ENCODE data around the gene UBE2J2.
A peak's percentile ranks its signal among the peaks of the same experiment; 100 is the strongest.

UBE2J2 gene

GRCh38 chr1:1273512-1274298, at the start of gene UBE2J2:
Gene UBE2J2 (minus strand): TSS chr1:1273854. CDS start chr1:1267992, 5,862 bp downstream.
- Histone ChIP-seq H3K36me3 (ENCODE audit: control insufficient read depth, low read length) (peaks cover 33% of the 10 kb centered on the region), H3K27ac (ENCODE audit: low read depth, low read length) (peak within 1 kb of the TSS; percentile 28; the same call in 1 of the 2 replicates), H3K4me1 (ENCODE audit: control insufficient read depth, low read length) (peaks cover 30% of the 10 kb centered on the region), H3K27me3 (ENCODE audit: control insufficient read depth, low read length) (no peaks in the 10 kb centered on the region), H3K9me2 (replicated peaks; ENCODE audit: control insufficient read depth, low read length) (no peaks in the 10 kb centered on the region), H3K4me3 (ENCODE audit: low read length) (peak within 1 kb of the TSS; percentile 98), H3K79me2 (ENCODE audit: control insufficient read depth, low read length) (peaks cover 55% of the 10 kb centered on the region), H4K20me1 (ENCODE audit: control insufficient read depth, insufficient read depth, low read depth, low read length) (peaks cover 25% of the 10 kb centered on the region), H3F3A (ENCODE audit: control insufficient read depth, insufficient read depth) (no peaks in the 10 kb centered on the region), H3K9me3 (ENCODE audit: control insufficient read depth, insufficient read depth, low read length) (no peaks in the 10 kb centered on the region), H3K4me2 (ENCODE audit: low read length) (peak within 1 kb of the TSS; percentile 97)
- TF ChIP-seq EZH2phosphoT487 (IDR thresholded peaks at IDR 0.05; ENCODE audit: borderline replicate concordance, low read length) (no peak), CTCF (IDR thresholded peaks at IDR 0.05; ENCODE audit: low read depth, low read length, poor library complexity, severe bottlenecking) (no peak)

GRCh38 chr1:1322952-1323351, 49.3 kb upstream of the UBE2J2 start:
- Histone ChIP-seq H3K79me2 (ENCODE audit: control insufficient read depth, low read length) (peaks cover 67% of the 10 kb centered on the region), H3K9me3 (ENCODE audit: control insufficient read depth, insufficient read depth, low read length) (no peaks in the 10 kb centered on the region), H3K27ac (ENCODE audit: low read depth, low read length) (no peak overlapping the region), H3F3A (ENCODE audit: control insufficient read depth, insufficient read depth) (peaks cover 6% of the 10 kb centered on the region; the same call in 1 of the 2 replicates), H3K4me3 (ENCODE audit: low read length) (peak overlapping the region; percentile 62), H3K36me3 (ENCODE audit: control insufficient read depth, low read length) (peaks cover 48% of the 10 kb centered on the region), H3K4me2 (ENCODE audit: low read length) (peak overlapping the region; percentile 70), H4K20me1 (ENCODE audit: control insufficient read depth, insufficient read depth, low read depth, low read length) (peaks cover 18% of the 10 kb centered on the region), H3K4me1 (ENCODE audit: control insufficient read depth, low read length) (peaks cover 26% of the 10 kb centered on the region), H3K27me3 (ENCODE audit: control insufficient read depth, low read length) (no peaks in the 10 kb centered on the region), H3K9me2 (replicated peaks; ENCODE audit: control insufficient read depth, low read length) (no peaks in the 10 kb centered on the region)
- TF ChIP-seq EZH2phosphoT487 (IDR thresholded peaks at IDR 0.05; ENCODE audit: borderline replicate concordance, low read length): no peak
- no peak for TF ChIP-seq CTCF (IDR thresholded peaks at IDR 0.05; ENCODE audit: low read depth, low read length, poor library complexity, severe bottlenecking)

DNA sequence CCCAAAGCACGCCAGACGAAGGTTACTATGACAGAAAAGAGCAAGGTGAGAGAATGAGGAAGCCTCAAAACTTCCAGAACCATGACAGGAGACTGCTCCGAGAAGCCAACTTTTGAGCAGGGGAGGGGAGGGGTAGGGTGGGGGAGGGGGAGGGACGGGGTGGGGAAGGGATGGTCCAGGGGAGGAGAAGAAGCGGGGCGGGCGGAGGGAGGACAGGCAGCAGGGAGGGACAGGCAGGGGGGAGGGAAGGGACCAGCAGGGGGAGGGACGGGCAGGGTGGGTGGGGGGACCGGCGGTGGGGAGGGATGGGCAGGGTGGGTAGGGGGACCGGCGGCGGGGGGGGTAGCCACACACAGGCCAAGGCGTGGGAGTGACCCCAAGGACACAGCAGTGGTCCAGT, 48.8 kb upstream of the UBE2J2 start:
- H3K4me3 ChIP-seq (ENCODE audit: low read length): no peak overlapping the region
- peaks cover 18% of the 10 kb centered on the region for H4K20me1 ChIP-seq (ENCODE audit: control insufficient read depth, insufficient read depth, low read depth, low read length)
- TF ChIP-seq CTCF (IDR thresholded peaks at IDR 0.05; ENCODE audit: low read depth, low read length, poor library complexity, severe bottlenecking): no peak
- no peak for TF ChIP-seq EZH2phosphoT487 (IDR thresholded peaks at IDR 0.05; ENCODE audit: borderline replicate concordance, low read length)
- H3K27me3 ChIP-seq (ENCODE audit: control insufficient read depth, low read length): no peaks in the 10 kb centered on the region
- H3K4me1 ChIP-seq (ENCODE audit: control insufficient read depth, low read length): peaks cover 26% of the 10 kb centered on the region
- H3F3A ChIP-seq (ENCODE audit: control insufficient read depth, insufficient read depth): peaks cover 9% of the 10 kb centered on the region; the same call in 1 of the 2 replicates
- H3K9me2 ChIP-seq (replicated peaks; ENCODE audit: control insufficient read depth, low read length): no peaks in the 10 kb centered on the region
- H3K36me3 ChIP-seq (ENCODE audit: control insufficient read depth, low read length): peaks cover 51% of the 10 kb centered on the region
- no peak overlapping the region for H3K4me2 ChIP-seq (ENCODE audit: low read length)
- peaks cover 67% of the 10 kb centered on the region for H3K79me2 ChIP-seq (ENCODE audit: control insufficient read depth, low read length)
- H3K9me3 ChIP-seq (ENCODE audit: control insufficient read depth, insufficient read depth, low read length): no peaks in the 10 kb centered on the region
- H3K27ac ChIP-seq (ENCODE audit: low read depth, low read length): no peak overlapping the region
